Endodermal cell (in vitro differentiated cells): ENCODE measurements around the gene GAS7. TPM values are rescaled to one million over a fixed set of nuclear protein-coding genes. Genes with fewer than 3 reads are reported as not detected.
A peak's percentile ranks its signal among the peaks of the same experiment; 100 is the strongest.

Experiments used
- DNase-seq: peaks from one replicate; pipeline ENCODE4 v3.0.0-alpha.2; 2017
- H3K27ac ChIP-seq: 2 replicates; pipeline ENCODE4 v1.5.1; 2013; ENCODE audit warnings: mild to moderate bottlenecking, low read depth, low read length, moderate library complexity
- H3K27me3 ChIP-seq: 2 replicates; pipeline ENCODE4 v1.6.1; 2013; ENCODE audit warnings: mild to moderate bottlenecking, low read length, moderate library complexity; ENCODE audit not compliant: insufficient read depth, control insufficient read depth, poor library complexity, severe bottlenecking
- H3K36me3 ChIP-seq: 2 replicates; pipeline ENCODE4 v1.7.0; 2013; ENCODE audit warnings: mild to moderate bottlenecking, low read length, moderate library complexity; ENCODE audit not compliant: control insufficient read depth, insufficient read depth
- H3K4me1 ChIP-seq: one replicate; pipeline ENCODE4 v1.7.0; 2013; ENCODE audit warnings: low read length; ENCODE audit not compliant: control insufficient read depth, insufficient read depth
- H3K4me3 ChIP-seq: 2 replicates; pipeline ENCODE4 v1.5.1; 2013; ENCODE audit warnings: mild to moderate bottlenecking, low read length, moderate library complexity
- H3K9ac ChIP-seq: 2 replicates; pipeline ENCODE4 v1.6.1; 2013; ENCODE audit warnings: mild to moderate bottlenecking, low read length, moderate library complexity; ENCODE audit not compliant: poor library complexity, severe bottlenecking; ENCODE audit errors: extremely low read depth
- H3K9me3 ChIP-seq: 2 replicates; pipeline ENCODE4 v1.6.1; 2013; ENCODE audit warnings: mild to moderate bottlenecking, low read length, moderate library complexity; ENCODE audit not compliant: control insufficient read depth
- H3K27ac Mint-ChIP-seq: 2 replicates; pipeline ENCODE4 v1.8.0; 2020; ENCODE audit warnings: mixed read lengths
- H3K27me3 Mint-ChIP-seq: 2 replicates; pipeline ENCODE4 v1.8.0; 2021; ENCODE audit warnings: mild to moderate bottlenecking, mixed read lengths; ENCODE audit not compliant: insufficient read depth
- H3K36me3 Mint-ChIP-seq: 2 replicates; pipeline ENCODE4 v1.8.0; 2020; ENCODE audit warnings: low read depth, mixed read lengths
- H3K4me1 Mint-ChIP-seq: 2 replicates; pipeline ENCODE4 v1.8.0; 2020; ENCODE audit warnings: mixed read lengths
- H3K4me3 Mint-ChIP-seq: 2 replicates; pipeline ENCODE4 v1.8.0; 2020; ENCODE audit warnings: mild to moderate bottlenecking, moderate library complexity, mixed read lengths
- H3K9me3 Mint-ChIP-seq: 2 replicates; pipeline ENCODE4 v1.8.0; 2020; ENCODE audit warnings: mild to moderate bottlenecking, mixed read lengths
- WGBS, 2 experiments: methylation state at CpG; one replicate each; pipeline versions ENCODE4 v1.1.5 to v1.1.7; 2013; ENCODE audit warnings: missing lambda C conversion rate in 2 of 2, mixed read lengths in 1 of 2; ENCODE audit not compliant: insufficient coverage in 1 of 2, insufficient read length in 1 of 2; 5-methylcytosine and 5-hydroxymethylcytosine counted together
- total RNA-seq, 2 donors: library from RNA; stranded (reverse); fragmentation: NEBNext Ultra II Directional in 1 of 2; extraction: Animal tissue kit (Norgen Biotek cat#: 25700) in 1 of 2; gene quantifications; 2 replicates in 1 of 2; 3 replicates in 1 of 2; pipeline ENCODE4 v1.2.1, GENCODE V29; 2021
- TF ChIP-seq, protein P1 (sequence below): fragments of 200-600 bp; sonication (generic); conservative IDR thresholded peaks from 2 replicates; pipeline ENCODE4 v1.5.0; 2021; ENCODE audit warnings: antibody characterized with exemption, mild to moderate bottlenecking

The GAS7 gene
- total RNA-seq, 2 donors from 2014 or later, result 8.6 to 14.7 TPM

DNA sequence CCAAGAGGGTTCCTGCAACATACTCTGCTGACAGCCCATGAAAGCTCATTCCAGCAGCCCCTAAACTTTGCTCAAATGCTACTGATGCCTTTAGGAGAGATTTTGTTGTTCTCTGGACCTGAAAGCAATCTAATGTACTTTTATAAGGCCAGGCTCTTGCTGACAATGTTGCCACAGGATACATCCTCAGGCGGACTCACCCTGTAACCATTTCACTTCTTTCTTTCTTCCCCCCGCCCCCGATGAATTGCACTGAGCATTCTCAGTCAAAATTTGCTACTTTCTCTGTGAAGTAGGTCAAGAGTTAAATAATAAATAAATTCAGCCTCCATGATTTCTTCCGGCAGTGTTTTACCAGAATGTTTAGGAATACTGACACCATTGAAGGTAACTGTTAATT lies 1.5 kb downstream of the GAS7 start:
- no peak for DNase-seq
- Histone ChIP-seq H3K27me3 (peaks cover 48% of the 10 kb centered on the region), H3K36me3 (no peaks in the 10 kb centered on the region), H3K9ac (no peak overlapping the region), H3K9me3 (peaks cover 19% of the 10 kb centered on the region), H3K4me1 (no peaks in the 10 kb centered on the region), H3K27ac (no peak overlapping the region), H3K4me3 (peak overlapping the region; percentile 79)
- Mint-ChIP-seq H3K9me3 (peaks cover 18% of the 10 kb centered on the region), H3K4me3 (peak overlapping the region; percentile 57), H3K4me1 (peaks cover 2% of the 10 kb centered on the region), H3K27ac (no peak overlapping the region), H3K27me3 (peaks cover 56% of the 10 kb centered on the region), H3K36me3 (peaks cover 9% of the 10 kb centered on the region)
- TF ChIP-seq, protein P1, sequence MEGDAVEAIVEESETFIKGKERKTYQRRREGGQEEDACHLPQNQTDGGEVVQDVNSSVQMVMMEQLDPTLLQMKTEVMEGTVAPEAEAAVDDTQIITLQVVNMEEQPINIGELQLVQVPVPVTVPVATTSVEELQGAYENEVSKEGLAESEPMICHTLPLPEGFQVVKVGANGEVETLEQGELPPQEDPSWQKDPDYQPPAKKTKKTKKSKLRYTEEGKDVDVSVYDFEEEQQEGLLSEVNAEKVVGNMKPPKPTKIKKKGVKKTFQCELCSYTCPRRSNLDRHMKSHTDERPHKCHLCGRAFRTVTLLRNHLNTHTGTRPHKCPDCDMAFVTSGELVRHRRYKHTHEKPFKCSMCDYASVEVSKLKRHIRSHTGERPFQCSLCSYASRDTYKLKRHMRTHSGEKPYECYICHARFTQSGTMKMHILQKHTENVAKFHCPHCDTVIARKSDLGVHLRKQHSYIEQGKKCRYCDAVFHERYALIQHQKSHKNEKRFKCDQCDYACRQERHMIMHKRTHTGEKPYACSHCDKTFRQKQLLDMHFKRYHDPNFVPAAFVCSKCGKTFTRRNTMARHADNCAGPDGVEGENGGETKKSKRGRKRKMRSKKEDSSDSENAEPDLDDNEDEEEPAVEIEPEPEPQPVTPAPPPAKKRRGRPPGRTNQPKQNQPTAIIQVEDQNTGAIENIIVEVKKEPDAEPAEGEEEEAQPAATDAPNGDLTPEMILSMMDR, result no peak
- WGBS, 2 experiments, result 60 to 90% methylated on average over 1 to 4 of the region's 4 CpGs

DNA sequence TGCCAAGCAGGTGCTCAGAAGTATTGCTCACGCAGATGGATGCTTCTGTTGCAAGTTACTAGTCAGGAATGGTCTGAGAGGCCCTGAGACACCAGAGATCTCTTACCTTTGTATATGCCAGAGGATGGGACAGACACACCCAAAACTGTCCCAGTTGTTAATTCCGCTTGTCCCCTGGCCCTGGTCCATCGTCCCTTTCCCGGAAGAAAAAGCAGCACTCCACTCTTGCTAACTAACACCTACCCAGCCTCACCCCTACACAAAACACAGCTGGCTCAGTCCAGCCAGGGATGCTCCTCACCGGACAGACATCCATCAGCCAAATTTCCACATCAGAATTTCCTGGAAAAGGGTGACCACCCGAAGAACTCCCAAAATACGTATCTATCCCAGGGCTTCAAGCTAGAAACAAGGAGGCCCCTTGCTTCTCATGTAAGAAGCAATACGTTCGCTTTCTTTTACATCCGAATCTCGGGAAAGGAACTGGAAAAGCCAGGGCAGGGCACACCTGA lies 2.0 kb downstream of the GAS7 start:
- Histone ChIP-seq H3K4me3 (no peak overlapping the region), H3K4me1 (no peaks in the 10 kb centered on the region), H3K9me3 (peaks cover 19% of the 10 kb centered on the region), H3K27ac (no peak overlapping the region), H3K36me3 (no peaks in the 10 kb centered on the region), H3K27me3 (peaks cover 45% of the 10 kb centered on the region), H3K9ac (no peak overlapping the region)
- Mint-ChIP-seq H3K4me1 (peaks cover 2% of the 10 kb centered on the region), H3K27ac (no peak overlapping the region), H3K27me3 (peaks cover 53% of the 10 kb centered on the region), H3K36me3 (peaks cover 9% of the 10 kb centered on the region), H3K4me3 (peak overlapping the region; percentile 57), H3K9me3 (peaks cover 18% of the 10 kb centered on the region)
- DNase-seq, result no peak
- TF ChIP-seq, protein P1, result no peak
- 92 to 97% methylated on average over 10 to 11 of the region's 11 CpGs for WGBS, 2 experiments

DNA sequence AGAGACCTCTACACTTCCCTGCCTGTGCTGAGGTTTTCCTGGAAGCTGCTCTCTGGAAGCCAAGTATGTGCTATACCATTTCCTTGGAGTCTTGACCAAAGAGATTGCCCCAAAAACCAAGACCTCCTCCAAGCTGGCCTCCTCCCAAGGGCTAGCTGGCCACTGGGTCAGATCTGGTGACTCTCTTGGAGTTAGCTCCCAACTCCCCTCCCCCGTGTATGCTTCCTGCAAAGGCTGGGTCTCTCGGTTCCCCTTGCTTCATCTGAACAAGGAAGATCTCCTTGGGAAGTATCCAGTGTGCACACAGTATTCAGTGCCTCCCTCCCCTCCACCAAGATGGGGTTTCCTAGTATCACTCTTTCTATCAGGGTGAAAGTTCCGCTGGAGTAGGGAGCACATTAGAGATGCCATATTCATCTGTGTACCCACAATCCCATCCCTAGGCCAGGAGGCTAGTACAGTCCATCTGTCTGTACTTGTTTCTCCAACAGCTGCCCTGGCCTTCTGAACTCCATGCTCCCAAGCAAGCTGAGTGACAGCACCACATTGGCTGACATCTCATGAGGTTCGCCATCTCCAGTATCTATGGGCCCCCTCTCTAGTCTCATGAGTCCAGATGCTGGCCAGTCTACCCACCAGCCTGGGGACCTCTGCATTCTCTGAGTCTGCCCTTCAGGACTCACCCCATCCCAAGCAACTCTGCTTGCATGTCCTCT lies 3.2 kb downstream of the GAS7 start:
- 91 to 100% methylated on average over 2 to 4 of the region's 4 CpGs for whole genome bisulfite sequencing, 2 experiments
- no peak for DNase-seq
- H3K9ac ChIP-seq, result no peak overlapping the region
- H3K27me3 ChIP-seq, result peaks cover 34% of the 10 kb centered on the region
- Mint-ChIP-seq H3K27me3 (peaks cover 41% of the 10 kb centered on the region), H3K4me3 (no peak overlapping the region), H3K4me1 (peaks cover 2% of the 10 kb centered on the region), H3K27ac (no peak overlapping the region), H3K36me3 (peaks cover 9% of the 10 kb centered on the region), H3K9me3 (peaks cover 18% of the 10 kb centered on the region)
- H3K4me1 ChIP-seq, result no peaks in the 10 kb centered on the region
- TF ChIP-seq, protein P1, result no peak
- no peak overlapping the region for H3K4me3 ChIP-seq
- no peak overlapping the region for H3K27ac ChIP-seq
- H3K36me3 ChIP-seq, result no peaks in the 10 kb centered on the region
- peaks cover 19% of the 10 kb centered on the region for H3K9me3 ChIP-seq
